ENCODE results near the gene CENPT. TPM values are rescaled to one million over a fixed set of nuclear protein-coding genes. Genes with fewer than 3 reads are reported as not detected.

Gene CENPT
- total RNA-seq, 1 donor from 2014 or later, result 46.3 TPM

- no peak for DNase-seq (ENCODE audit: extremely low spot score, unreplicated experiment)
- peaks cover 2% of the 10 kb centered on the region for H3K27me3 Mint-ChIP-seq (ENCODE audit: unreplicated experiment)
- no peaks in the 10 kb centered on the region for H3K9me3 Mint-ChIP-seq (ENCODE audit: unreplicated experiment)
- no peaks in the 10 kb centered on the region for H3K36me3 Mint-ChIP-seq (ENCODE audit: unreplicated experiment)
- no peak for TF ChIP-seq CTCF (IDR thresholded peaks at IDR 0.05)
- no peak overlapping the region for H3K4me3 Mint-ChIP-seq (ENCODE audit: unreplicated experiment)
- H3K4me1 Mint-ChIP-seq (ENCODE audit: unreplicated experiment), result peaks cover 2% of the 10 kb centered on the region
- no peak overlapping the region for H3K27ac Mint-ChIP-seq (ENCODE audit: unreplicated experiment)
Observed at GRCh38 chr16:67814567-67814966, 32.9 kb downstream of the CENPT start.

DNA sequence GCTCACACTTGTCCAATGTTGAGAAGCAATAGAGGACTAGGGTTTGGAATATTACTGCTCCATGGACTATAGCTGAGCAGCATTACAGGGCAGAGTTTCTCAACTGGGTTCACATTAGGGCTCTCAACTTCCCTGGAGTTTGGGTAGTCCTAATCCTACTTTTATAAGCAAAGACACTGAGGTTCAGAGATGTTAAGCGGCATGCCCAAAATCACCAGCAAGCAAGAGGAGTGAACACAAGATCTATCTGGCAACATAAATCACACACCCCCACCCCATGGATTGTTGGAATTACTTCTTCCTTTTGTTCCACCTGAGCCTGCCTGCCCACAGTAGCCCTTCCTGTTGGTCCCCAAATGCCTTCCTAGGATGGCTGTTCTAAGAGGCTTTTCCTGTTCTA lies 35.6 kb downstream of the CENPT start:
- Mint-ChIP-seq H3K4me1 (ENCODE audit: unreplicated experiment) (peaks cover 7% of the 10 kb centered on the region), H3K9me3 (ENCODE audit: unreplicated experiment) (no peaks in the 10 kb centered on the region), H3K4me3 (ENCODE audit: unreplicated experiment) (no peak overlapping the region), H3K36me3 (ENCODE audit: unreplicated experiment) (no peaks in the 10 kb centered on the region), H3K27me3 (ENCODE audit: unreplicated experiment) (peaks cover 2% of the 10 kb centered on the region), H3K27ac (ENCODE audit: unreplicated experiment) (no peak overlapping the region)
- no peak for DNase-seq (ENCODE audit: extremely low spot score, unreplicated experiment)
- TF ChIP-seq CTCF (IDR thresholded peaks at IDR 0.05), result no peak

DNA sequence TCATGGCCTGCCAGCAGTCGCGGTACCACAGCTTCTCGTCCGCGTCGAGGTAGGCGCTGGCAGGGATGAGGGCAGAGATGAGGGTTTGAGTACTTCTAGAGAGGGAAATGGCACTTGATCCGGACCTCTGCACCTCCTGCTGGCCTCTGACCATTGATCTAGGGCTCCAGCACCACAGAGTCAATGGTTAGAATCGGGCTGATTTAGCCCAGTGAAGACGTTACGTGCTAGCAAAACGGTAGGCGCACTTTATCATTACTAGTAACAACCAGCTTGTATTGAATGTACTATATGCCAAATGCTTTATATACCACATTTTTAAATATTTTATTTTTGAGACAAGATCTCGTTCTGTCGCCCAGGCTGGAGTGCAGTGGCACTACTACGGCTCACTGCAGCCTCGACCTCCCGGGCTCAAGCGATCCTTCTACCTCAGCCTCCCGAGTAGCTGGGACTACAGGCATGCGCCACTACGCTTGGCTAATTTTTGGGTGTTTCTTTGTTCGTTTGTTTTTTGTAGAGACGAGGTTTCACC lies 40.3 kb downstream of the CENPT start:
- Mint-ChIP-seq H3K27ac (ENCODE audit: unreplicated experiment) (peak overlapping the region; percentile 97), H3K4me1 (ENCODE audit: unreplicated experiment) (peaks cover 15% of the 10 kb centered on the region), H3K4me3 (ENCODE audit: unreplicated experiment) (peak overlapping the region; percentile 95), H3K9me3 (ENCODE audit: unreplicated experiment) (no peaks in the 10 kb centered on the region), H3K27me3 (ENCODE audit: unreplicated experiment) (peaks cover 2% of the 10 kb centered on the region), H3K36me3 (ENCODE audit: unreplicated experiment) (peaks cover 2% of the 10 kb centered on the region)
- no peak for TF ChIP-seq CTCF (IDR thresholded peaks at IDR 0.05)
- no peak for DNase-seq (ENCODE audit: extremely low spot score, unreplicated experiment)

- peak within 1 kb of the TSS; percentile 97 for H3K27ac Mint-ChIP-seq (ENCODE audit: unreplicated experiment)
- no peaks in the 10 kb centered on the region for H3K27me3 Mint-ChIP-seq (ENCODE audit: unreplicated experiment)
- peaks cover 15% of the 10 kb centered on the region for H3K4me1 Mint-ChIP-seq (ENCODE audit: unreplicated experiment)
- H3K9me3 Mint-ChIP-seq (ENCODE audit: unreplicated experiment), result no peaks in the 10 kb centered on the region
- peak within 1 kb of the TSS; percentile 95 for H3K4me3 Mint-ChIP-seq (ENCODE audit: unreplicated experiment)
- peak; percentile 99 for DNase-seq (ENCODE audit: extremely low spot score, unreplicated experiment)
- H3K36me3 Mint-ChIP-seq (ENCODE audit: unreplicated experiment), result peaks cover 2% of the 10 kb centered on the region
- TF ChIP-seq CTCF (IDR thresholded peaks at IDR 0.05), result no peak
Observed at GRCh38 chr16:67806428-67807147, 40.9 kb downstream of the CENPT start, which contains the start of the genes RANBP10 and TSNAXIP1. RANBP10 (minus strand) TSS chr16:67806560; CDS start chr16:67806536, 24 bp downstream. TSNAXIP1 (plus strand) TSS chr16:67806889; CDS start chr16:67807150, 261 bp downstream.

DNA sequence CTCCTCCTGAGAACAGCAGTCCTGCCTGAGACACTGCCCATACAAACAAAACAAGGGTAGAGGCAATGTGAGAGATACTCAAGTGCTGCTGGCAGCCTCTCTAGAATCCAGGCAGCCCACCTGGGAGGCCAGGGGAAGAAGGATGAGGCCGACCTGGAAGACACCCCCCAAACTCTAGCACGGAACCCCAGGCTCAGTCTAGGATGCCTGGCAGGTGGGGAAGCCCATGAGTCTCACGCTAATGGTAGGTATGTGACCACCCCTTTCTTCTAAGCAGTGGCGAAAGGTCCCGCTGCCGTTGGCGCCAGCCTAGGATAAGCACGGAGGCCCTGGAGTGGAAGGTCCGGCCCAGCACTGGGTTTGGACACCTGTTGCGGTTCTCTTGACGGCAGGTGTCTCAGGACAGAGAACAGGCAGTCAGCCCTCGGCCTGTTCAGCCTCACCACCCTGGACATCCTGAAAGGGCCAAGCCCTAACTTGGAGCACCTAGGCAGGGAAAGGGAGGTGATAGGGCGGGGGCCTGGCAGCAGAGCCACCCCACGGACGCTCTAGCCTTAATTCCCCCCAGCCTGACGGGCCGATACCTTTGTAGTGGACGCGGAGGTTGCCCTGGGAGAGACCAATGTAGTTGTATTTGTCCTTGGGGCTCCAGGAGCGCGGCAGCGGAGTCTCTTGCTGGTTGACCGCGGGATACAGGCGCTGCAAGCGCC lies 41.6 kb downstream of the CENPT start:
- Mint-ChIP-seq H3K27me3 (ENCODE audit: unreplicated experiment) (no peaks in the 10 kb centered on the region), H3K4me3 (ENCODE audit: unreplicated experiment) (peak overlapping the region; percentile 95), H3K4me1 (ENCODE audit: unreplicated experiment) (peaks cover 15% of the 10 kb centered on the region), H3K9me3 (ENCODE audit: unreplicated experiment) (no peaks in the 10 kb centered on the region), H3K27ac (ENCODE audit: unreplicated experiment) (peak overlapping the region; percentile 97), H3K36me3 (ENCODE audit: unreplicated experiment) (peaks cover 3% of the 10 kb centered on the region)
- TF ChIP-seq CTCF (IDR thresholded peaks at IDR 0.05), result no peak
- DNase-seq (ENCODE audit: extremely low spot score, unreplicated experiment), result no peak
